Measurements from ENCODE around the gene ERGIC3.

Gene ERGIC3

DNA sequence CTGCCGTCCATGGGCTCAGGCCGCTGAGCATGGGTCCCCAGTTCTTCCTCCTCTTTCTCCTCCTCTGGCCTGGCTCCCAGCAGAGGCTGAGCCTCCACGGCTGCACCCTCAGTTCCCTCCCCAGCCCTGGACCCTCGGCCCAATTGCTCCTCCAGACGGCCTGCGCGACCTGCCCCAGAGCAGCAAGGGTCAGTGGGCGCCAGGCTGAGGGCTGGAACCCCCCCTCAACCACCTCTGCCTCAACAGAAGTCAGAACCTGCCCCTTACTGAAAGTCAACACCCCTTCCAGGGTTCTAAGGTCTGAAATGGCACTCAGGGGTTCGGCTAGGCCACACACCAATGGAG lies 57.9 kb downstream of the ERGIC3 start:
- DNase-seq, result no peak

DNA sequence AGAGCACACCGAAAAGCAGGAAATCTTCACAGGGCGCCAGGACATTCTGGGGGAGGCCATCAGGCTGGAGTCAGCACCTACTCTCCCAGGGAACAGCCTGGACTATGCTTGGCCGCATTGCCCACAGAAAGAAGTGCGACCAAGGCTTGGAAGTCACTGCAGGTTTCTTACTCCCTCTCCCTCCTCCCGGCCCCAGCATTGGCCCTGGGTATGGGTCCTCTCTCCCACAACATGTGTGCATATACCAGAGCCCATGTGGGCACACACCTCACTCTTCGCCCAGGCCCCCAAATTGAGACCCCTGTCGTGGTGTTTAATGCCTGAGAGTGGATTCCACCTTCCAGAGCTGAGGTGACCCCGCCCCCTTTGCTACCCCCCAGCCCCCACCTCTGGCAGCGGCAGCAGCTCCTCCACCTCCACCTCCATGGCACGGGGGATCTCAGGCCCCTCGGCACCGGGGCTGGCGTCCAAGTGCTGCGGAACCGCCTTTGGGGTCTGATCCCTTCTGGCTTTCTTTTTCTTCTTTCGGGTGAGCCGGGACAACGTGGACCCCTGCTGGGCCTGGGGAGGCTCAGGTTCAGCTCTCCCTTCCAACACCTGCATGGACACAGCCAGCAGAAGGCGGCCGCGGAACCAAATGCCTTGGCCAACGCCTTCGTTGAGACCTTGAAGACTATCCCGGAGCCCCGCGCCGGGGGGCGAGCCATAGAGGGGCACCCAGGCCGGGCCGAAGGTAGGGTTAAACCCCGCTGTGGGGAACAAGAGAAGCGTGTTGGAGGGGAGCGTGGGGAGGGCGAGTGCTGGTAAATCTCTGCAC lies 58.5 kb downstream of the ERGIC3 start:
- DNase-seq, result no peak

DNA sequence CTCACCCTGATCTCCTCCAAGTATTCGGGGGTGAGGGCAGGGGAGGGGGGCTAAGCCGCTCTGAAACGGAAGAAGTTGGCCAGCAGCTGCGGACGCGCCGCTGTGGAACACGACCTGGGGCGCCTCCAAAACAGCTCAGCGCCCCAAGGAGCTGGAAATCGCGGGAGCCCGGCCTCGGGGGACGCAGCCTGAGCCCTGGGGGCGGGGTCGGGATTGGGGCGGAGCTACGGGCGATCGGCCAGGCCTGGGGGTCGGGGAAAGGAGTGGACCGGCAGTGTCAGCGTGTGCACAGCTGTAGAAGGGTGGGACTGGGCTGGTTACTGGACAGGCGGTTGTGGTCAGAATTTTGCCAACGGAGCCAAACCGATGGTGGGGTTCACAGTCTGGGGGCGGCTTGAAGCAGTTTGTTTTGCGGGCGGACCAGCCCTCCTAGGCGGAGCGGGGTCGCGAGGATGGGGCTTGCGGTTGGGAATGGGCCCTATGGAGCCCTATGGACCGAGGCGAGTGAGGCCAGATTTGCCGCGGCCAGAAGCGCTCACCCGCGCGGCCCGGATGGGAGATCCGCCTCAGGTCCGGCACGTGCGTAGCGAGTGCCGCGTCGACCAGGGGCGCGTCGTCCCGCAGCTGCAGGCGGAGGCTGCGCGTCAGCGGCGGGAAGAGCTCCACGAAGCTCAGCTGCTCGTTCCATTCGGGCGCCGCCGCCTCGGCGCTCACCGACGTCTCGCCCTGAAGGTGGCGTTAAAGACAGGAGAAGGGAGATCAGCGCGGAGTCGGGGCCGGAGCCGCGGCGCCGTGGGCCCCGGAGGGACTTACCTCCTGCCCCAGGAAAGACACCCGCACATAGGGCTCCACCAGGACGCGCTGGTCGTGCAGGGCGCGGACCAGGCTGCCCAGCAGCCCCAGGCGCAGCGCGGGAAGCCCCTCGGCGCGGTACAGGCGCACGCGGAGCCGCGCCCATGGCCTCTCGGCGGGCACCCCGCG lies 59.4 kb downstream of the ERGIC3 start:
- DNase-seq, result peak; percentile 76

DNA sequence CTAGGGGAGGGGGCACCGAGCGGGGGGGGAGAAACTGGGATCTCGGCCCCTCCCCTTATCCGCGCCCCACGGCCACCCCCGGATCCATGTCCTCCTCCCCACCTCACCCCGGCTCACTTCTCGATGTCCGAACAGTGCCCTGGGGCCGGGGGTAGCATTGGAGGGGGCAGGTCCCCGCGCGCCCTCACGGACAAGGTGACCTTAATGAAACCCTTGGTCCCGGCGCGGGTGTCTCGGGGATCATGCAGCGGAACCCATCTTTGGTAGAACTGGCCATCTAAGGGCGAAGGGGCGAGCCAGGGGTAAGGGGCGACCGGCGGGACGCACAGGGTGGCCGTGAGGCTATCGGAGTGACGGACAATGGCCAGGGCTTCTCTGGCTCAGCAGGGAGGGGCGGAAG lies 60.1 kb downstream of the ERGIC3 start:
- no peak for DNase-seq

DNA sequence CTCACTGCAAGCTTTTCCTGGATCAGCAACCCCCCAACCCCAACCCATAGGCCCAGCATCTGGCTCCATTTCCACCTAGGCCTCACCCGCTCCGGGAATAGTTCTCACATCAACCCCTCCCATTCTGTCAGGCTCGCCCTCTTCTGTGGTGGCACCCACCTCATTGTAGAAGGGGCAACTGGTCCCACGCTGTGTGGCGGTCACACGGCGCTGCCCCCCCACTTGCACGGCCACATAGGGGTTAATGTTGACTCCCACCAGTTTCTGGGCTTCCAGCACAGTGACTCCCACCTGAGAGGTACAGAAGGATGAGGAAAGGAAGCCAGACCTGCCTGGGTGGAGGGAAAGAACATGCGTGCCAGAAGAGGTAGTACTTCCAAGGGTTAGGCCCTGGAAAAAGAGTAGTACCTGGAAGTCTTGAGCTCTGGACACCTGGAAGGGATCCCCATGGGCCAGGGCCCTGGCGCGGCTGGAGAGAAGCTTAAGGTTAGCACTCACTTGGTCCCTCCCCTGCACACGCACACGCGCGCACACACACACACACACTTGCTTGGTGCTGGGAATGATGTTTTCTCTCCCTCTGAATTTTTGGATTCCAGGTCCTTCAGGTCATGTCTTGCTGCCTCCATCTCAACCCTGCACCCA lies 61.1 kb downstream of the ERGIC3 start:
- no peak for DNase-seq

DNA sequence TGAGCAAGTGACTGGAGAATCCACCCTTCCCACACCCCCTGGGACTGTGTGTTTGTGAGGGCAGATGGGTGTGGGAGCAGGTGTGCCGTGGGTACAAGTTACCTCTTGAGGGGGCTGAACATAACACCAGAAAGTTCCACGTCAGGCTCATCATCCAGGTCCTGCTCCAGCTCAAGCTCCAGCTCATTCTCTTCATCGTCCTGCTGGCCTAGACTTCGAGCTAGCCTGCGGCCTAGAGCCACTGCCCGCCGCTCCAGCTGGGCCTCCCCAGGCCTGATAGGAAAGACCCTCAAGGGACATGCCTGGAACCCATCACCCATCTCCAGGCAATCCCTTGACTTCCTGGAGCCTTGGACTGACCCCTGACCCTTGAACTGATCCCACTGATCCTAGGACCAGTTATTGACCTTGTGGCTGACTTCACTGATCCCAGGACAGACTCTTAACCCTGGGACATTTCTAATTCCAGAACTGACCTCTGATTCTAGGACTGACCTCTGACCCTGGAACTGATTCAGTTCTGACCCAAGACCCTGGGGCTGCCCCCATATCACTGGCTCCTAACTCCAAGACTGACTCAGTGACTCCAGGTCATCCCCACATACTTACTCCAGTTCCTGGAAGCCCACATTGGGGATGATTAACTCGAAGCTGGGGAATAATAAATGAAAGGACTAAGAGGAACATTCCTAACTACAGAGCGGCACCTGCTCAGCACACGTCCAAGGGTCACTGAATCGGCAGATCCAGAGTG lies 62.0 kb downstream of the ERGIC3 start:
- DNase-seq, result no peak

DNA sequence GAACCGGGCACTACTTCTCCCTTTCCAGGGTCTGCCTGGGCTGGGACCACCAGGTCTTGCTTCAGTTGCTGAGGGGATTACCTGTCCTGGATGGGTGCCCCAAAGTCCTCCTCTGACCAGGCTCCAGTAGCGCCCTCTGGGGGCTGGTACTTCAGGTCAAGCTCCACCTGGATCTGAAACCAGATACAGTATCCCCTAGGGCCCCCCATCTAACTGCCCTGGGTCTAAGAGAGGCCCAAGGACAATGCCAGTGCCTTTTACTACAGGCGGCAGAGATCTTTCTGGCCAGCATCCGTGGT lies 62.5 kb downstream of the ERGIC3 start:
- DNase-seq, result no peak

DNA sequence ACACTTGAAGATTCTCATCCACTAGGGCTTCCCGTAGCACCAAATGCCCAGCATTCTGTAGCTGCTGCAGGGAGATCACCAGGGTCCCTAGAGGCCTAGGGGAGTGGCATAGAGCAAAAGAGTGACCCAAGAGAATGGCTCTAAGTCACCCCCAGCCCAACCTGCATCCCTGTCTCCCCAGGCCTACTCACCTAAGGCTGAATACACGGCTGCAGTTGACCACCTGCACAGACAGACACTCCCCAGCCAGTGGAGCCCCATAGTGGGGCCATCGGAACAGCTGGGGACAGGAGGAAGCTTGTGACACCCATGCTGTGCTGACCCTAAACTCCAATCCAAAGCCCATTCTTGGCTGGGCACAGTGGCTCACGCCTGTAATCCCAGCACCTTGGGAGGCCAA lies 64.2 kb downstream of the ERGIC3 start:
- DNase-seq, result no peak

All from central memory CD4-positive, alpha-beta T cell (primary cell).